GM06990 (cell line): ENCODE results near the gene CORIN.

Experiments used
- DNase-seq: peaks from one replicate; pipeline ENCODE4 v3.0.0-alpha.2; 2011; ENCODE audit not compliant: insufficient read length; ENCODE audit errors: extremely low read depth
- H3K27me3 ChIP-seq: replicated peaks from 2 replicates; pipeline ENCODE4 v1.6.0; 2011; ENCODE audit warnings: low read length; ENCODE audit not compliant: control insufficient read depth, insufficient read depth
- H3K36me3 ChIP-seq: 2 replicates; pipeline ENCODE4 v1.5.1; 2011; ENCODE audit warnings: low read length; ENCODE audit not compliant: control insufficient read depth, insufficient read depth
- H3K4me3 ChIP-seq: replicated peaks from 2 replicates; pipeline ENCODE4 v1.5.1; 2011; ENCODE audit warnings: low read depth, mild to moderate bottlenecking, control low read depth, low read length
- TF ChIP-seq, protein P1 (sequence below): IDR thresholded peaks from 2 replicates; pipeline ENCODE4 v1.5.1; 2011; ENCODE audit warnings: low read length, control low read depth, mild to moderate bottlenecking, inconsistent platforms; ENCODE audit not compliant: insufficient read depth, poor library complexity, severe bottlenecking

CORIN gene

DNA sequence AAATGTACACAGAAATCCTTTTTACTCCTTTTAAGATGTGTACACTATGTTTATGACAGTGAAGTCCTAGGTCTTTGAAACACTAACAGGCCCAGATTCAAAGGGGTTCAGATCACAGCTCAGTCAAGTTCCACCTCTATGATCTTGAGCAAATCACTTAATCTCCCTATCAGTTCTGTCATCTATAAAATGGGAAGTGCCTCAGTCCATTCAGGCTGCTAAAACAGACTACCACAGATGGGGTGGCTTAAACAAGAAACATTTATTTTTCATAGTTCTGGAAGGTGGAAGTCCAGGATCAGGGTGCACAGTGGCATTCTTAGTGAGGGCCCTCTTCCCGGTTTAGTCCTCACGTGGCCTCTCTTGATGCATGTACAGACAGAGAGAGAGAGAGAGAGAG lies 117.1 kb downstream of the CORIN start:
- DNase-seq, result no peak

DNA sequence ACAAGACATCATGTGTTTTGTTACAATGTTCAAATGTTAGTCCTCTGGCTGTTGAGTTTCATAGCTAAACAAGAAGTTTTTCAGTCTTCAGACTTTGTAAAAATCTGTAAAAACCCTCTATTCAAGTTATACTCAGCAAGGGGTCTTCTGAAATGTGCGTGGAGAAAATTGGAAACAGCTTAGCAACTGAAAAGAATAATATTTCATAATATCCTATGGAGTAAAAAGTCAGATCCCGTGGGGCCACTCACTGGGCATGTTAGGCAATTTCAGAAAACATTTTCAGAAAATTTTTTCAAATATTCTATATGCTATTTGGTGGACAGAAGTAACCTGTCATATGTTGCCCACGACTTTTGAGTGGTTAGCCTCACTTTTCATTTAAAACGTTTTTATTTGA lies 118.3 kb downstream of the CORIN start:
- Histone ChIP-seq H3K27me3 (no peaks in the 10 kb centered on the region), H3K4me3 (no peak overlapping the region), H3K36me3 (no peaks in the 10 kb centered on the region)
- TF ChIP-seq, protein P1, sequence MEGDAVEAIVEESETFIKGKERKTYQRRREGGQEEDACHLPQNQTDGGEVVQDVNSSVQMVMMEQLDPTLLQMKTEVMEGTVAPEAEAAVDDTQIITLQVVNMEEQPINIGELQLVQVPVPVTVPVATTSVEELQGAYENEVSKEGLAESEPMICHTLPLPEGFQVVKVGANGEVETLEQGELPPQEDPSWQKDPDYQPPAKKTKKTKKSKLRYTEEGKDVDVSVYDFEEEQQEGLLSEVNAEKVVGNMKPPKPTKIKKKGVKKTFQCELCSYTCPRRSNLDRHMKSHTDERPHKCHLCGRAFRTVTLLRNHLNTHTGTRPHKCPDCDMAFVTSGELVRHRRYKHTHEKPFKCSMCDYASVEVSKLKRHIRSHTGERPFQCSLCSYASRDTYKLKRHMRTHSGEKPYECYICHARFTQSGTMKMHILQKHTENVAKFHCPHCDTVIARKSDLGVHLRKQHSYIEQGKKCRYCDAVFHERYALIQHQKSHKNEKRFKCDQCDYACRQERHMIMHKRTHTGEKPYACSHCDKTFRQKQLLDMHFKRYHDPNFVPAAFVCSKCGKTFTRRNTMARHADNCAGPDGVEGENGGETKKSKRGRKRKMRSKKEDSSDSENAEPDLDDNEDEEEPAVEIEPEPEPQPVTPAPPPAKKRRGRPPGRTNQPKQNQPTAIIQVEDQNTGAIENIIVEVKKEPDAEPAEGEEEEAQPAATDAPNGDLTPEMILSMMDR, result no peak
- DNase-seq, result no peak

More for the DNA sequence above, 117.1 kb downstream of the CORIN start:
- Histone ChIP-seq H3K27me3 (no peaks in the 10 kb centered on the region), H3K36me3 (no peaks in the 10 kb centered on the region), H3K4me3 (no peak overlapping the region)
- TF ChIP-seq, protein P1, result no peak

DNA sequence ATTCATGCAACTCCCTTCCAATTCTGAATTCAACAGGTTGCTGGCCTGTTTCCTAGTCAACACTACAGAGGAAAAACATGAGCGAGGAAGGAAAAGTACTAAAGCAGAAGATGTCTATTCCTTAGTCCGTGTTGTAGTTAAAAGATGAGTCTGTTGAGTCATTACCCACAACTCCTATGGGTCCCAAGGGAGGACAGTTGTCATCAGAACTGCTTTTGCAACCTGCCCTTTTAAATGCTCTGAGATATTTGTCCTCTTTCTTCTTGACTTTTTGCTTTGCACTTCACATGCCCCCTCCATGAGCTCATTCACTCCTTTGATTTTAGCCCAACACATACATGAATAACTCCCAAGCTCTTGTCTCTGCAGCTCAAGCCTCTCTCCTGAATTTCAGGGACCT lies 119.2 kb downstream of the CORIN start:
- TF ChIP-seq, protein P1, result no peak
- no peak for DNase-seq
- no peaks in the 10 kb centered on the region for H3K27me3 ChIP-seq
- H3K36me3 ChIP-seq, result no peaks in the 10 kb centered on the region
- no peak overlapping the region for H3K4me3 ChIP-seq

DNA sequence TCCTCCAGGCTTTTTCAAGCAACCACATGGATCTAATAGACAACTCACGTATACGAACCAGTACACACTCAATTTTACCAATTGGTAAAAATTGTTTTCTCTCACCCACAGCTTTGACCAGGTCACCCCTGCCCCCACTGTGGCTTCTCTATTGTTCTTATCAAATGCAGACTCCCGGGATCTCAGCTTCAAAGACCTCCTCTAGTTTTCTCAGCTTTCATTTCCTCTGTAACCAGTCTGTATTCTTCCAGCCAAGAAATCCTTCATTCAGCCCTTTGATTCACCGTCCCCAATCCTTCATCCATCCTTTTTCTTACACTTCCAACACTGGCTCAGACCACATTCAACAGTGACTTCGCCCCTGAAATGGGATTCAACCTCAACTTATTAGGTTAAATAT lies 120.7 kb downstream of the CORIN start:
- H3K36me3 ChIP-seq, result no peaks in the 10 kb centered on the region
- no peak for DNase-seq
- H3K4me3 ChIP-seq, result no peak overlapping the region
- no peaks in the 10 kb centered on the region for H3K27me3 ChIP-seq
- TF ChIP-seq, protein P1, result no peak

DNA sequence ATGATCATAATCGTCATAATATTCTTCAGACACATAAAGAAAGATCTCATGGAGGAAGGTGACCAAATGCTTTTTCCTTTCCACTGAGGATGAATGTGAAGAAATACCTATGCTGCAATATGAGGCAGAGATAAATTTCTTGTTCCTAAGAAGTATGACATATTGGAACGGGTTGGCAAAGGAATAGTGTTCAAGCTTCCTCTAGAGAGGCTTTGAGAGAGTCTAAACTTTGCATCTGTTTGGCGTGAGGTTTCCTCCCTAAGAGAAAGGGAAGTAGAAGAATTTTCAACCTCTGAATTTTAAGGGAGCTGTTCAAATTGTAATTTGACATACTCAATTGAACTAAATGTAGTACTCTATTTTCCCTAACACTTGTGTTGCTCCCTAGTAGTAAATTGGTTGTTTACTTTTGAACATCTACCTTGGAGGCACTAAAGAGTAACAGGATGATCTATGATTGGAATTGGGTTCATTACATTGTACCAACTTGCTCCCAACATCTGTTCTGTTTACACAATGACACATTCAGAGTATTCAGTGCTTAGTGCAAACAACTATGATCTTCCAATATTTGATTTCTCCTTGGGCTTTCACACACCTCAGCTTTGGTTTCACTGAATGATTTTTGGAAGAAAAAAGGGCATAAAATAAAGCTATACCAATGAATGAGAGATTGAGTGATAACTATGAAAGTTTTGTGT lies 122.0 kb downstream of the CORIN start:
- no peak overlapping the region for H3K4me3 ChIP-seq
- TF ChIP-seq, protein P1, result no peak
- DNase-seq, result no peak
- no peaks in the 10 kb centered on the region for H3K36me3 ChIP-seq
- no peaks in the 10 kb centered on the region for H3K27me3 ChIP-seq

DNA sequence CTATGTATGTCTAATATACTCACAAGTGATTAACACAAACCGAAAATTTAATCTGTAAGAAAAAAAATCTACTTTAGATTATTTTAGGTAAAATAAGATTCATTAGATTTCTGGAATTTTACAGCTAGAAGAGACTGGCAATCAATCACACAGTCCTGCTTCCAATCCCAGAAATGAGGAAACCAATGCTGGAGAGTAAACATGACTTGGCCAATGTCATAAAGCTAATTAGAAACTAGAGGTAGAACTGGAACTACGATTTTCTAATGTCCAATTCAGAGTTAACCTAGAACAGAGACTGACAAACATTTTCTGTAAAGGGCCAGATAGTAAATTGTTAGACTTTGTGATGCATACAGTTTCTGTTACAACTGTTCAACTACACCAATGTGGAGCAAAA lies 123.6 kb downstream of the CORIN start:
- H3K27me3 ChIP-seq, result no peaks in the 10 kb centered on the region
- no peak for DNase-seq
- no peak overlapping the region for H3K4me3 ChIP-seq
- H3K36me3 ChIP-seq, result no peaks in the 10 kb centered on the region
- TF ChIP-seq, protein P1, result no peak
